Measurements from ENCODE around the gene TARBP1. TPM values are rescaled to one million over a fixed set of nuclear protein-coding genes. Genes with fewer than 3 reads are reported as not detected.

The TARBP1 gene
- total RNA-seq, 2 experiments from 2014 or later: 30.0 to 49.8 TPM

- Histone ChIP-seq H3K9me2 (ENCODE audit: insufficient read depth, low read length) (no peaks in the 10 kb centered on the region), H3K4me1 (ENCODE audit: insufficient read depth, low read length, poor library complexity, severe bottlenecking) (no peaks in the 10 kb centered on the region), H4K20me1 (ENCODE audit: insufficient read depth, low read length) (no peaks in the 10 kb centered on the region), H3K9me3 (ENCODE audit: low read length) (no peaks in the 10 kb centered on the region), H3K27ac (ENCODE audit: low read depth, low read length, poor library complexity, severe bottlenecking) (no peak overlapping the region), H3K36me3 (ENCODE audit: insufficient read depth, low read length) (no peaks in the 10 kb centered on the region), H3K4me2 (ENCODE audit: low read length) (no peak overlapping the region), H3K4me3 (ENCODE audit: low read depth, low read length, poor library complexity, severe bottlenecking) (no peak overlapping the region), H2AFZ (ENCODE audit: low read length) (no peak overlapping the region), H3K79me2 (ENCODE audit: insufficient read depth, low read depth, low read length) (no peaks in the 10 kb centered on the region)
- ChIA-PET CTCF (ENCODE audit: unreplicated experiment) (no interaction called here), POLR2A (interaction anchor here (0.9 kb wide), 1 partner anchor 8 kb away, joined by 5 read pairs; no protein-coding TSS in a partner anchor)
- BruUV-seq (replicated peaks): no TSS peak
- no peak for DNase-seq (ENCODE audit: low spot score)
- intact Hi-C loops (cut with micrococcal nuclease; ENCODE audit: unreplicated experiment): no loop called here
- TF ChIP-seq CTCF (conservative IDR thresholded peaks at IDR 0.05; ENCODE audit: low read length): no peak
- no peak for TF ChIP-seq EZH2phosphoT487 (IDR thresholded peaks at IDR 0.05; ENCODE audit: borderline replicate concordance, low read depth, low read length)
Observed at GRCh38 chr1:234348964-234349363, 130.0 kb downstream of the TARBP1 start.

GRCh38 chr1:234345237-234345636 lies 133.7 kb downstream of the TARBP1 start:
- Histone ChIP-seq H3K4me3 (ENCODE audit: low read depth, low read length, poor library complexity, severe bottlenecking) (no peak overlapping the region), H3K79me2 (ENCODE audit: insufficient read depth, low read depth, low read length) (no peaks in the 10 kb centered on the region), H3K9me3 (ENCODE audit: low read length) (peaks cover 9% of the 10 kb centered on the region; the same call in 1 of the 2 replicates), H4K20me1 (ENCODE audit: insufficient read depth, low read length) (no peaks in the 10 kb centered on the region), H3K36me3 (ENCODE audit: insufficient read depth, low read length) (no peaks in the 10 kb centered on the region), H2AFZ (ENCODE audit: low read length) (no peak overlapping the region), H3K27ac (ENCODE audit: low read depth, low read length, poor library complexity, severe bottlenecking) (no peak overlapping the region), H3K9me2 (ENCODE audit: insufficient read depth, low read length) (no peaks in the 10 kb centered on the region), H3K4me1 (ENCODE audit: insufficient read depth, low read length, poor library complexity, severe bottlenecking) (no peaks in the 10 kb centered on the region), H3K4me2 (ENCODE audit: low read length) (no peak overlapping the region)
- TF ChIP-seq CTCF (conservative IDR thresholded peaks at IDR 0.05; ENCODE audit: low read length) (no peak), EZH2phosphoT487 (IDR thresholded peaks at IDR 0.05; ENCODE audit: borderline replicate concordance, low read depth, low read length) (no peak)
- intact Hi-C loops (cut with micrococcal nuclease; ENCODE audit: unreplicated experiment): no loop called here
- POLR2A ChIA-PET: no interaction called here
- no peak for DNase-seq (ENCODE audit: low spot score)
- CTCF ChIA-PET (ENCODE audit: unreplicated experiment): no interaction called here
- no TSS peak for BruUV-seq (replicated peaks)

- Histone ChIP-seq H3K9me3 (ENCODE audit: low read length) (peaks cover 25% of the 10 kb centered on the region), H3K4me3 (ENCODE audit: low read depth, low read length, poor library complexity, severe bottlenecking) (no peak overlapping the region), H3K4me2 (ENCODE audit: low read length) (no peak overlapping the region), H2AFZ (ENCODE audit: low read length) (no peak overlapping the region), H3K36me3 (ENCODE audit: insufficient read depth, low read length) (no peaks in the 10 kb centered on the region), H4K20me1 (ENCODE audit: insufficient read depth, low read length) (no peaks in the 10 kb centered on the region), H3K4me1 (ENCODE audit: insufficient read depth, low read length, poor library complexity, severe bottlenecking) (no peaks in the 10 kb centered on the region), H3K79me2 (ENCODE audit: insufficient read depth, low read depth, low read length) (no peaks in the 10 kb centered on the region), H3K27ac (ENCODE audit: low read depth, low read length, poor library complexity, severe bottlenecking) (no peak overlapping the region), H3K9me2 (ENCODE audit: insufficient read depth, low read length) (no peaks in the 10 kb centered on the region)
- ChIA-PET CTCF (ENCODE audit: unreplicated experiment) (no interaction called here), POLR2A (interaction anchor here (1.2 to 1.7 kb wide), 2 partner anchors 13 to 36 kb away, joined by 3 to 6 read pairs; no protein-coding TSS in a partner anchor)
- no TSS peak for BruUV-seq (replicated peaks)
- intact Hi-C loops (cut with micrococcal nuclease; ENCODE audit: unreplicated experiment): no loop called here
- DNase-seq (ENCODE audit: low spot score): no peak
- TF ChIP-seq CTCF (conservative IDR thresholded peaks at IDR 0.05; ENCODE audit: low read length) (no peak), EZH2phosphoT487 (IDR thresholded peaks at IDR 0.05; ENCODE audit: borderline replicate concordance, low read depth, low read length) (no peak)
Observed at GRCh38 chr1:234342774-234343173, 136.2 kb downstream of the TARBP1 start.

Other genes starting within 250 kb of the TARBP1 start
- 40.1 and 45.5 TPM in 2 replicates for gene COA6, start 105.7 kb downstream of the TARBP1 start, total RNA-seq (2014; rRNA removed; shearing (Covaris generic))
- gene COA6, start 105.7 kb downstream of the TARBP1 start, total RNA-seq (2022): 30.7 and 35.2 TPM in 2 replicates
- gene IRF2BP2, start 131.0 kb upstream of the TARBP1 start, total RNA-seq (2014; rRNA removed; shearing (Covaris generic)): 30.2 and 40.6 TPM in 2 replicates
- gene IRF2BP2, start 131.0 kb upstream of the TARBP1 start, total RNA-seq (2022): 64.6 and 65.9 TPM in 2 replicates

All from OCI-LY7 (cell line).